ENCODE results near the gene PTHLH.
A peak's percentile ranks its signal among the peaks of the same experiment; 100 is the strongest.

PTHLH gene

GRCh38 chr12:27971606-27972005, 927 bp downstream of the PTHLH start:
- POLR2A ChIA-PET (ENCODE audit: low non-redundant PET), result no interaction called here
- DNase-seq (ENCODE audit: low spot score), result no peak
- CTCF ChIA-PET, result interaction anchor here (2.3 kb wide), 1 partner anchor 201 kb away, joined by 11 read pairs; no protein-coding TSS in a partner anchor
- TF ChIP-seq, protein P1, sequence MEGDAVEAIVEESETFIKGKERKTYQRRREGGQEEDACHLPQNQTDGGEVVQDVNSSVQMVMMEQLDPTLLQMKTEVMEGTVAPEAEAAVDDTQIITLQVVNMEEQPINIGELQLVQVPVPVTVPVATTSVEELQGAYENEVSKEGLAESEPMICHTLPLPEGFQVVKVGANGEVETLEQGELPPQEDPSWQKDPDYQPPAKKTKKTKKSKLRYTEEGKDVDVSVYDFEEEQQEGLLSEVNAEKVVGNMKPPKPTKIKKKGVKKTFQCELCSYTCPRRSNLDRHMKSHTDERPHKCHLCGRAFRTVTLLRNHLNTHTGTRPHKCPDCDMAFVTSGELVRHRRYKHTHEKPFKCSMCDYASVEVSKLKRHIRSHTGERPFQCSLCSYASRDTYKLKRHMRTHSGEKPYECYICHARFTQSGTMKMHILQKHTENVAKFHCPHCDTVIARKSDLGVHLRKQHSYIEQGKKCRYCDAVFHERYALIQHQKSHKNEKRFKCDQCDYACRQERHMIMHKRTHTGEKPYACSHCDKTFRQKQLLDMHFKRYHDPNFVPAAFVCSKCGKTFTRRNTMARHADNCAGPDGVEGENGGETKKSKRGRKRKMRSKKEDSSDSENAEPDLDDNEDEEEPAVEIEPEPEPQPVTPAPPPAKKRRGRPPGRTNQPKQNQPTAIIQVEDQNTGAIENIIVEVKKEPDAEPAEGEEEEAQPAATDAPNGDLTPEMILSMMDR (conservative IDR thresholded peaks at IDR 0.05; ENCODE audit: low read depth), result no peak
- H3K27ac ChIP-seq, result peak overlapping the region; percentile 90

DNA sequence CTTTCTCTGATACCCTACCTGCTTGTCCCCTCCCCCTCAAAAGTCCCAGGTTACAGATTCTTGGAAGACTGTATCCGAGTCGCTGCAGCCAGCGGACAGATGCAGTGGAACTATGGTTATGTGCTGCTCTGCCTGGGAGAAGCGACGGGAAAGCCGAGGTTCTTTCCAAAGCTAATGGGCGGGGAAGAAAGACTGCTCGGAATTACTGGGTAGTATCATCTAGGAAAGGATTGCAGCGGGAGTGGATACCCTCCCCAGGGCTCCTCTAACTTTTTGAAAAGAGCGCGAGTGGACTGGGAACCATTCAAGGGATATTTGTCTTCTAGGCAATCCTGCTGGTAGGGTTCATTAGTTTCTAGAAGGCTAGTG, 1.4 kb downstream of the PTHLH start:
- H3K27ac ChIP-seq, result peak overlapping the region; percentile 90
- POLR2A ChIA-PET (ENCODE audit: low non-redundant PET), result interaction anchor here (0.6 to 1.5 kb wide), 3 partner anchors 16 to 220 kb away, joined by 4 to 6 read pairs (median 6); no protein-coding TSS in a partner anchor
- CTCF ChIA-PET, result interaction anchor here (0.6 to 2.3 kb wide), 4 partner anchors 56 to 202 kb away, joined by 3 to 11 read pairs (median 5); no protein-coding TSS in a partner anchor
- TF ChIP-seq, protein P1 (conservative IDR thresholded peaks at IDR 0.05; ENCODE audit: low read depth), result no peak
- DNase-seq (ENCODE audit: low spot score), result peak; percentile 27

GRCh38 chr12:27970401-27971120, 2.0 kb downstream of the PTHLH start:
- TF ChIP-seq, protein P1 (conservative IDR thresholded peaks at IDR 0.05; ENCODE audit: low read depth), result no peak
- H3K27ac ChIP-seq, result peak overlapping the region; percentile 90
- DNase-seq (ENCODE audit: low spot score), result no peak
- ChIA-PET POLR2A (ENCODE audit: low non-redundant PET) (interaction anchor here (0.6 to 1.5 kb wide), 5 partner anchors 11 to 221 kb away, joined by 3 to 6 read pairs (median 4); no protein-coding TSS in a partner anchor), CTCF (interaction anchor here (0.6 to 2.3 kb wide), 6 partner anchors 57 to 262 kb away, joined by 3 to 11 read pairs (median 4); no protein-coding TSS in a partner anchor)

GRCh38 chr12:27969624-27970400, 2.7 kb downstream of the PTHLH start:
- POLR2A ChIA-PET (ENCODE audit: low non-redundant PET), result interaction anchor here (1.0 to 1.5 kb wide), 4 partner anchors 12 to 221 kb away, joined by 3 to 6 read pairs (median 4); no protein-coding TSS in a partner anchor
- peak; percentile 44 for DNase-seq (ENCODE audit: low spot score)
- CTCF ChIA-PET, result interaction anchor here (0.6 to 2.3 kb wide), 7 partner anchors 58 to 261 kb away, joined by 3 to 11 read pairs (median 4); no protein-coding TSS in a partner anchor

DNA sequence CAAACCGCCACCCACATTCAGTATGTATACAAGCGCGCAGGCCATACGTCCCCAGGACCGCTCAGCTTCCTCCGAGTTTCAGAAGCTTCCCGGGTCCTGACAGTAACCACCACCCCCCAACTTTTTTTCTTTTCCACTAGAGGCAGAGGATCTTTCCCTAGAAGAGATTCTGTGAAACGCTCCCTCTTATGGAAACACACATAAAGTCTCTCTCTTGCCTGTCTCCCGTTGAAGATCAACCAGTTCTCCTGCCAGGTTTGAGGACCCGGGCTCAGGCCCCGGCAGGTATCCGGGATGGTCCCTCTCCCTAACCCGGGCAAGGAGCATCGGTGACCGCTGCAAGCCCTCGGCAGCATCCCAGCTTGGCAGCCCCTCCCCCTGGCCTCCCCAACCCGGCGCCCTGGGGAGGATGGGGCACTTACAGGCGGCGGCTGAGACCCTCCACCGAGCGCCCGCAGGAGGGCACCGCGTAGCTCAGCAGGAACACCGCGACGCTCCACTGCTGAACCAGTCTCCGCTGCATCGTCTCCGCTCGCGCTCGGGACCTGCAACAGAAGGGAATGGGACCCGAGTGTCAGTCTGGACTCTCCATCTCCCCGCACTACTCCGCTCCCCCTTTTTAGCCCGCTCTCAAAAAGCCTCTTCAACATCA, 3.4 kb downstream of the PTHLH start:
- ChIA-PET CTCF (interaction anchor here (0.7 to 2.3 kb wide), 4 partner anchors 161 to 204 kb away, joined by 3 to 11 read pairs (median 4); no protein-coding TSS in a partner anchor), POLR2A (ENCODE audit: low non-redundant PET) (no interaction called here)
- TF ChIP-seq, protein P1 (conservative IDR thresholded peaks at IDR 0.05; ENCODE audit: low read depth), result no peak
- no peak for DNase-seq (ENCODE audit: low spot score)
- H3K27ac ChIP-seq, result peak overlapping the region; percentile 90

More at GRCh38 chr12:27969624-27970400, 2.7 kb downstream of the PTHLH start:
- H3K27ac ChIP-seq, result peak overlapping the region; percentile 90
- TF ChIP-seq, protein P1 (conservative IDR thresholded peaks at IDR 0.05; ENCODE audit: low read depth), result peak; percentile 29

Measured in RWPE1 (cell line).